ENCODE measurements around the gene MXRA8.

DNA sequence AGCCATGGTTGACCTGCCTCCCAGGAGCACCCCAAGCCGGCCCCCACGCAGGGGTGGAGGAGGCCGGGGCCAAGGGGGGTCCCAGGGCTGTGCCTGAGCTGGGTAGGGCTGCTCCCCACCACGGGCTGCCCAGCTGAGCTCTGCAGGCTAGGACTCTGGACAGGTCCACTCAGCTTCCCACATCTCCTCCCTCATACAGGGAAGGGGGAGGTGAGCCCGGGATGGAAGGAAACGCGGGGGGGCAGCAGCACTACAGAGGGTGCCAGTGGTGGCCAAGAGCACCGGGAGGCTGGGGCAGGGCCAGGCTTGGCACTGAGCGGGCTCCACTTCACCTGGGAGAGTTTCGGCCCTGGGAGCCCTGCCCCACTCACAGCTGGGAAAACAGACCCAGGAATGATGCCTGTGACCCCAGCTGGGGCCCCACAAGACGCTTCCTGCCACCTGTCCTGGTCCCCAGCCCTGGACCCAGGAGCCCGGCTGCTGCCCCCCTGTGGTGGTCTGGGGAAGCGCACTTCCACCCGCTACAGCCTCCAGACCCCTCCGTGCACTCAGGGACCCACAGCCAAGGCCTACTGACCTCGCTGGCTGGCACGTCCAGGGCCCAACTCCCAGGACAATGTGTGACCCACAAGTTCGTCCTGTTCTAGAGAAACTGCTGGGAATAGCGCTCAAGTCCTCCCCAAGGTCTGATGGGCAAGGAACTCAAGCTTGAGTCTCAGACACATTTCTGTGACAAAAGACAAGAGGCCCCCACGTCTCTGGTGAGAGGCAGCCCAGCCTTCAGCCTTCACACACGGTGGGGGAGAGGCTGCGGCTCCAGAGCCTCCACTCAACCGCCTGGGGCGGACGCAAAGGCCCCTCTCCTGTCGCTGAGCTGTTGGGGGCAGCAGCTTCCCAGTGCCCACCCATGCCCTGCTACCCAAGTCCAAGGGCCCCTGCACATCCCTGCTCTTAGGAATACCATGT, 13.7 kb upstream of the MXRA8 start:
- TF ChIP-seq, protein P1, sequence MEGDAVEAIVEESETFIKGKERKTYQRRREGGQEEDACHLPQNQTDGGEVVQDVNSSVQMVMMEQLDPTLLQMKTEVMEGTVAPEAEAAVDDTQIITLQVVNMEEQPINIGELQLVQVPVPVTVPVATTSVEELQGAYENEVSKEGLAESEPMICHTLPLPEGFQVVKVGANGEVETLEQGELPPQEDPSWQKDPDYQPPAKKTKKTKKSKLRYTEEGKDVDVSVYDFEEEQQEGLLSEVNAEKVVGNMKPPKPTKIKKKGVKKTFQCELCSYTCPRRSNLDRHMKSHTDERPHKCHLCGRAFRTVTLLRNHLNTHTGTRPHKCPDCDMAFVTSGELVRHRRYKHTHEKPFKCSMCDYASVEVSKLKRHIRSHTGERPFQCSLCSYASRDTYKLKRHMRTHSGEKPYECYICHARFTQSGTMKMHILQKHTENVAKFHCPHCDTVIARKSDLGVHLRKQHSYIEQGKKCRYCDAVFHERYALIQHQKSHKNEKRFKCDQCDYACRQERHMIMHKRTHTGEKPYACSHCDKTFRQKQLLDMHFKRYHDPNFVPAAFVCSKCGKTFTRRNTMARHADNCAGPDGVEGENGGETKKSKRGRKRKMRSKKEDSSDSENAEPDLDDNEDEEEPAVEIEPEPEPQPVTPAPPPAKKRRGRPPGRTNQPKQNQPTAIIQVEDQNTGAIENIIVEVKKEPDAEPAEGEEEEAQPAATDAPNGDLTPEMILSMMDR (IDR thresholded peaks at IDR 0.05): peak; percentile 76 to 97 (median 96)
- TF ChIP-seq POLR2A (IDR thresholded peaks at IDR 0.05): no peak
